Lower lobe of right lung (tissue), 2 donors: ENCODE data around the gene ART5. TPM values are rescaled to one million over a fixed set of nuclear protein-coding genes. Genes with fewer than 3 reads are reported as not detected.

Experiments
- ATAC-seq, 2 donors: fragments of 200-7000 bp; cut with Tn5 transposase; one replicate each; pipeline ENCODE4 v1.9.1; 2020 to 2022; ENCODE audit warnings: mild to moderate bottlenecking in 2 of 2, moderate library complexity in 2 of 2
- DNase-seq: peaks from one replicate; pipeline ENCODE4 v3.0.0-alpha.2; 2020
- H3K27ac ChIP-seq: fragments of 200-600 bp; one replicate; pipeline ENCODE4 v1.8.0; 2022
- H3K27me3 ChIP-seq: fragments of 200-600 bp; one replicate; pipeline ENCODE4 v1.8.0; 2022; ENCODE audit warnings: low read depth
- H3K36me3 ChIP-seq: fragments of 200-600 bp; one replicate; pipeline ENCODE4 v1.8.0; 2022; ENCODE audit warnings: mild to moderate bottlenecking
- H3K4me1 ChIP-seq: fragments of 200-600 bp; one replicate; pipeline ENCODE4 v1.8.0; 2022
- H3K4me3 ChIP-seq: fragments of 200-600 bp; one replicate; pipeline ENCODE4 v1.8.0; 2022; ENCODE audit warnings: mild to moderate bottlenecking
- H3K9me3 ChIP-seq: fragments of 200-600 bp; one replicate; pipeline ENCODE4 v1.8.0; 2022
- intact Hi-C: fragments of 100-400 bp; cut with DNase I; formaldehyde crosslinking; loops from one replicate; pipeline ENCODE4 v1.11.0; 2022
- long read RNA-seq: library from polyadenylated mRNA; unstranded; transcript quantifications from one replicate; pipeline ENCODE4 v2.0.0, GENCODE V29; 2021
- total RNA-seq: library from RNA; stranded (reverse); fragmentation: NEBNext Ultra II Directional; extraction: Animal tissue kit (Norgen Biotek cat#: 25700); gene quantifications from one replicate; pipeline ENCODE4 v1.2.1, GENCODE V29; 2021
- TF ChIP-seq, protein P1 (sequence below): fragments of 200-600 bp; IDR thresholded peaks from one replicate; pipeline ENCODE4 v1.8.0; 2022; ENCODE audit warnings: antibody characterized with exemption, mild to moderate bottlenecking
- donor health status: DM: no; HTN: yes; CAD: no; lungs with severe emphysema.

Gene ART5, protein sequence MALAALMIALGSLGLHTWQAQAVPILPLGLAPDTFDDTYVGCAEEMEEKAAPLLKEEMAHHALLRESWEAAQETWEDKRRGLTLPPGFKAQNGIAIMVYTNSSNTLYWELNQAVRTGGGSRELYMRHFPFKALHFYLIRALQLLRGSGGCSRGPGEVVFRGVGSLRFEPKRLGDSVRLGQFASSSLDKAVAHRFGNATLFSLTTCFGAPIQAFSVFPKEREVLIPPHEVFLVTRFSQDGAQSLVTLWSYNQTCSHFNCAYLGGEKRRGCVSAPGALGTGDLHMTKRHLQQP
- 2.2 TPM for total RNA-seq
- long read RNA-seq, partial matches to known transcripts: 1 of 3 reads
- long read RNA-seq, other reads (novel, unspliced or antisense): 1 of 3 reads

DNA sequence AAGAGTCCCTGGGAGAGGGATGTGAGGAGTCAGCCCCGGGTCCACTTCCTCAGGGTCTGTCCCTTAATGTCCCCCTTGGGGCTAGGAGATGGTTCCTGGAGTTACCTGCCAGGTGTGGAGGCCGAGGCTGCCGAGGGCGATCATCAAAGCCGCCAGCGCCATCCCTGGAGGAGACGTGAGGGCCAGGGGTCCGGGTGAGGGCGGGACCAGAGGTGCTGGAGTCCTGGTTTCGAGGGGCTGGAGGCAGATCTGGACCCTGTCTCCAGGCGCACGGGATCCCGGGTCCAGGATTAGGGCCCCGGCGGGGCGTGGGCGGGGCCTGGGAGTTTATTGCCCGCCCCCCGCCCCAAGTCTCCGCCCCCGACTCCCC lies at the start of gene ART5:
Gene ART5, minus strand, starts transcription at position 292 of the 370 bp plus-strand sequence. Its CDS starts 130 bp downstream, at position 162.
- TF ChIP-seq, protein P1, sequence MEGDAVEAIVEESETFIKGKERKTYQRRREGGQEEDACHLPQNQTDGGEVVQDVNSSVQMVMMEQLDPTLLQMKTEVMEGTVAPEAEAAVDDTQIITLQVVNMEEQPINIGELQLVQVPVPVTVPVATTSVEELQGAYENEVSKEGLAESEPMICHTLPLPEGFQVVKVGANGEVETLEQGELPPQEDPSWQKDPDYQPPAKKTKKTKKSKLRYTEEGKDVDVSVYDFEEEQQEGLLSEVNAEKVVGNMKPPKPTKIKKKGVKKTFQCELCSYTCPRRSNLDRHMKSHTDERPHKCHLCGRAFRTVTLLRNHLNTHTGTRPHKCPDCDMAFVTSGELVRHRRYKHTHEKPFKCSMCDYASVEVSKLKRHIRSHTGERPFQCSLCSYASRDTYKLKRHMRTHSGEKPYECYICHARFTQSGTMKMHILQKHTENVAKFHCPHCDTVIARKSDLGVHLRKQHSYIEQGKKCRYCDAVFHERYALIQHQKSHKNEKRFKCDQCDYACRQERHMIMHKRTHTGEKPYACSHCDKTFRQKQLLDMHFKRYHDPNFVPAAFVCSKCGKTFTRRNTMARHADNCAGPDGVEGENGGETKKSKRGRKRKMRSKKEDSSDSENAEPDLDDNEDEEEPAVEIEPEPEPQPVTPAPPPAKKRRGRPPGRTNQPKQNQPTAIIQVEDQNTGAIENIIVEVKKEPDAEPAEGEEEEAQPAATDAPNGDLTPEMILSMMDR: no peak
- intact Hi-C loops: no loop called here
- Histone ChIP-seq H3K4me1 (peaks cover 19% of the 10 kb centered on the region), H3K27me3 (no peaks in the 10 kb centered on the region), H3K9me3 (no peaks in the 10 kb centered on the region), H3K4me3 (peak within 1 kb of the TSS; percentile 67), H3K36me3 (no peaks in the 10 kb centered on the region), H3K27ac (peak within 1 kb of the TSS; percentile 73)
- no peak for ATAC-seq
- DNase-seq: no peak

DNA sequence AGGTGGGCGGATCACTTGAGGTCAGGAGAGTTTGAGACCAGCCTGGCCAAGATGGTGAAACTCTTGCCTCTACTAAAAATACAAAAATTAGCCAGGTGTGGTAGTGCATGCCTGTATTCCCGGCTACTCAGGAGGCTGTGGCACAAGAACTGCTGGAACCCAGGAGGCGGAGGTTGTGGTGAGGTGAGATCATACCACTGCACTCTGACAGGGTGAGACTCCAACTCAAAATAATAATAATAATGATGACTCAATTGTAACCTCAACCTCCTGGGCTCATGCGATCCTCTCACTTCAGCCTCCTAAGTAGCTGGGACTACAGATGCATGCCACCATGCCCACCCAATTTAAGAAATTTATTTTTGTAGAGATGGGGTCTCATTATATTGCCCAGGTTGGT lies 45.0 kb upstream of the ART5 start:
- intact Hi-C loops: no loop called here
- peaks cover 11% of the 10 kb centered on the region for H3K4me1 ChIP-seq
- no peak overlapping the region for H3K27ac ChIP-seq
- H3K36me3 ChIP-seq: peaks cover 100% of the 10 kb centered on the region
- no peak overlapping the region for H3K4me3 ChIP-seq
- TF ChIP-seq, protein P1: no peak
- no peaks in the 10 kb centered on the region for H3K27me3 ChIP-seq
- no peak for ATAC-seq
- H3K9me3 ChIP-seq: no peaks in the 10 kb centered on the region
- DNase-seq: no peak

DNA sequence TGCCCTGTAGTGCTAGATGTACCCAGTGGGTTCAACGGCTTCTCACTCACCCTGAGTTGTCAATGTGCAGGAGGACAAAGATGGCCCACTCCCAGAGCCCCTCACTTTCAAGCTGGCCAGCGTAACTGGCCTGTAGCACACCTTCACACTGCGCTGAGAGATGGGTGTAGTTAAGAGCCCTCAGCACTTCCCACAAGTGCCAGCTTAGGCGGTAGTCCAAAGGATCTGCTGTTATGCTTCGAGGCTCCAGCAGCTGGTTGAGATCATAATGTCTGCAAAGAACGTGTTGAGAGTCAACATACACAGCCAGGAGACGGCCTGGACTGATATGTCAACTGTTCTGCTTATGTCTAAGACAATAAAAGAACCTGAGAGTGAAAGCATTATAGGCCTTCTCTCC lies 44.1 kb upstream of the ART5 start:
- Histone ChIP-seq H3K4me1 (peaks cover 11% of the 10 kb centered on the region), H3K4me3 (no peak overlapping the region), H3K27ac (no peak overlapping the region), H3K36me3 (peaks cover 100% of the 10 kb centered on the region), H3K9me3 (no peaks in the 10 kb centered on the region), H3K27me3 (no peaks in the 10 kb centered on the region)
- ATAC-seq (peak; percentile 84 to 93), DNase-seq (no peak)
- TF ChIP-seq, protein P1: no peak
- intact Hi-C loops: no loop called here

DNA sequence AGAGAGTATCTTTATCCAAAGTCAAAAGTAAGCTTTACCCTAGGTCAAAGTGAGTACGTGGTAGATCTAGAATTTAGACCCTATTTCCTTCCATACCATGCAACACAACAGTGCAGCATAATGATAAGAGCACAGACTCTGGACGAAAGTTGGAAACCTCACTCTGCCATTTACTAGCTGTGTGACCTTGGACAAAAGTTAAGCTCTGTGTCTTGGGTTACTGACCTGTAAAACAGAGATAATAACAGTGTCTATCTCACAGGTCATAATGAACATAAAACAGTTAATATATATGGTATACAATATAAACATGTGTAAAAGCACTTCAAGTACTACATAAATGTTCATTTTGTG lies 43.0 kb upstream of the ART5 start:
- H3K36me3 ChIP-seq: peaks cover 100% of the 10 kb centered on the region
- intact Hi-C loops: no loop called here
- H3K4me1 ChIP-seq: peaks cover 11% of the 10 kb centered on the region
- DNase-seq (no peak), ATAC-seq (no peak)
- H3K4me3 ChIP-seq: no peak overlapping the region
- TF ChIP-seq, protein P1: no peak
- H3K27ac ChIP-seq: no peak overlapping the region
- H3K9me3 ChIP-seq: no peaks in the 10 kb centered on the region
- no peaks in the 10 kb centered on the region for H3K27me3 ChIP-seq

DNA sequence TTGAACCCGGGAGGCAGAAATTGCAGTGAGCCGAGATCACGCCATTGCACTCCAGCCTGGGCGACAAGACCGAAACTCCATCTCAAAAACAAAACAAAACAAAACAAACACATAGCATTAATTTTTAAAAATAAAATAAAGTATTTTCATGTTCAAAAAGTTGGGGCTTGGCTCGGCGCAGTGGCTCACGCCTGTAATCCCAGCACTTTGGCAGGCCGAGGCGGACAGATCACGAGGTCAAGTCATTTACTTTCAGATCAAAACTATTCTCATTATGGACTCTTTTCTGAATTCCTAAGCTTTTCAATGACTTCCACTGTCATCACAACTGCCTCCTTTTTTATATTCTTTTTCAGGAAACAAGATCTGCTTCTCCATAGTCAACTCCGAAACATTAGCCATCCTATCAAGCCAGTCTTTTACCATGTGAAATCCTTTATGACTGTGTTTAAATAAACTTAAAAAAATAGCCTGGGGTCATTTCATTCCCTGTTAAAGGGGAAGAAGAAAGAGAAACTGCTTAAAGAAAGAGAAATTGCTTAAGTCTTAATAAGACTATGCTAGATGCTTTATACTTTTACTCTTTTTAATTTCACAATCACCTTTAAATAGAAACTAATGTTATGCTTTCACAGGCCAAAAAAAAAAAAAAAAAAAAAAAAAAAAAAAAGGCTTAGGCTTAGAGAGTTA lies 42.5 kb upstream of the ART5 start:
- ATAC-seq: no peak
- peaks cover 11% of the 10 kb centered on the region for H3K4me1 ChIP-seq
- H3K36me3 ChIP-seq: peaks cover 100% of the 10 kb centered on the region
- H3K4me3 ChIP-seq: no peak overlapping the region
- DNase-seq: no peak
- peak overlapping the region; percentile 5 for H3K27ac ChIP-seq
- no peaks in the 10 kb centered on the region for H3K9me3 ChIP-seq
- intact Hi-C loops: no loop called here
- H3K27me3 ChIP-seq: no peaks in the 10 kb centered on the region
- TF ChIP-seq, protein P1: no peak
